K562 (cell line): Measurements from ENCODE around the gene SYNJ2. TPM values are rescaled to one million over a fixed set of nuclear protein-coding genes. Genes with fewer than 3 reads are reported as not detected.
A peak's percentile ranks its signal among the peaks of the same experiment; 100 is the strongest.

Source experiments
- ATAC-seq: fragments of 200-7000 bp; cut with Tn5 transposase; 3 replicates; pipeline ENCODE4 v1.9.1; 2020; ENCODE audit warnings: moderate library complexity
- BruUV-seq: library from RNA; stranded (reverse); fragments of 400-500 nt; replicated peaks from 2 replicates; lab custom pipeline; 2021; lab: Mats Ljungman, UMichigan
- CTCF ChIA-PET: fragments of 300-600 bp; formaldehyde crosslinking; extraction: SDS; loops from one replicate; lab custom pipeline; 2021; ENCODE audit warnings: low intra/inter-chr PET ratio; lab: Yijun Ruan, JAX
- POLR2A ChIA-PET: fragments of 300-600, 350-650 bp; sonication (Branson Sonifier 250); formaldehyde crosslinking; extraction: SDS; loops from one replicate; lab custom pipeline; 2021; ENCODE audit warnings: antibody characterized with exemption, inconsistent platforms; lab: Yijun Ruan, JAX
- DNase-seq, 4 experiments: peaks; one replicate each; pipeline versions ENCODE4 v3.0.0 to v3.0.0-alpha.2; 2011 to 2018; ENCODE audit warnings: low spot score in 3 of 4, mixed read lengths in 3 of 4; ENCODE audit errors: extremely low read depth in 1 of 4
- FAIRE-seq: peaks from 2 replicates; lab custom pipeline; 2011; peaks lifted over from hg19 to GRCh38; lab: Jason Lieb, UNC
- H2AFZ ChIP-seq: 2 replicates; pipeline ENCODE4 v1.6.0; 2011; ENCODE audit warnings: low read depth, low read length, control low read depth, inconsistent platforms
- H3K27ac ChIP-seq: fragments of 200-600 bp; 3 replicates; pipeline ENCODE4 v1.8.0; 2011; ENCODE audit warnings: low read depth, mild to moderate bottlenecking, control low read depth, inconsistent platforms, low read length, moderate library complexity, mixed read lengths; ENCODE audit errors: extremely low read depth
- H3K27me3 ChIP-seq, 2 experiments: fragments of 300-600 bp in 1 of 2; 2 replicates in 1 of 2; 3 replicates in 1 of 2; pipeline versions ENCODE4 v1.6.0 to v1.8.0; 2011; ENCODE audit warnings: inconsistent platforms in 2 of 2, low read length in 2 of 2, mild to moderate bottlenecking in 1 of 2, mixed read lengths in 1 of 2, moderate library complexity in 1 of 2; ENCODE audit not compliant: control insufficient read depth in 2 of 2, insufficient read depth in 2 of 2
- H3K36me3 ChIP-seq: fragments of 300-600 bp; 3 replicates; pipeline ENCODE4 v1.8.0; 2011; ENCODE audit warnings: mild to moderate bottlenecking, low read length, inconsistent platforms; ENCODE audit not compliant: control insufficient read depth, insufficient read depth
- H3K4me1 ChIP-seq, 2 experiments: fragments of 200-600 bp in 1 of 2; replicated peaks in 1 of 2; 2 replicates in 1 of 2; 3 replicates in 1 of 2; pipeline versions ENCODE4 v1.5.1 to v1.8.0; 2011; ENCODE audit warnings: inconsistent platforms in 2 of 2, low read length in 2 of 2, mild to moderate bottlenecking in 1 of 2, mixed read lengths in 1 of 2, moderate library complexity in 1 of 2; ENCODE audit not compliant: control insufficient read depth in 2 of 2, insufficient read depth in 2 of 2
- H3K4me2 ChIP-seq: 2 replicates; pipeline ENCODE4 v1.6.1; 2011; ENCODE audit warnings: low read length, control low read depth, inconsistent platforms, mixed read lengths; ENCODE audit not compliant: insufficient read depth
- H3K4me3 ChIP-seq: fragments of 200-600 bp; sonication (generic), shearing (Covaris generic); 2 replicates; pipeline ENCODE4 v1.5.1; 2016; ENCODE audit warnings: control low read depth, inconsistent platforms
- H3K79me2 ChIP-seq: fragments of 200-600 bp; 3 replicates; pipeline ENCODE4 v1.8.0; 2011; ENCODE audit warnings: low read length, inconsistent platforms; ENCODE audit not compliant: control insufficient read depth, insufficient read depth
- H3K9ac ChIP-seq, 2 experiments: 2 replicates each; pipeline versions ENCODE4 v1.6.0 to v1.6.1; 2011; ENCODE audit warnings: low read depth in 2 of 2, low read length in 2 of 2, control low read depth in 1 of 2, inconsistent platforms in 1 of 2, mild to moderate bottlenecking in 1 of 2, mixed read lengths in 1 of 2; ENCODE audit not compliant: insufficient read depth in 1 of 2
- H3K9me1 ChIP-seq: one replicate; pipeline ENCODE4 v1.6.0; 2011; ENCODE audit warnings: inconsistent platforms, mild to moderate bottlenecking, low read length, moderate library complexity; ENCODE audit not compliant: control insufficient read depth, insufficient read depth
- H3K9me3 ChIP-seq: replicated peaks from 2 replicates; pipeline ENCODE4 v1.5.1; 2011; ENCODE audit warnings: low read depth, low read length, inconsistent platforms; ENCODE audit not compliant: control insufficient read depth, insufficient read depth
- H4K20me1 ChIP-seq: replicated peaks from 2 replicates; pipeline ENCODE4 v1.6.1; 2011; ENCODE audit warnings: low read length, inconsistent platforms, mixed read lengths; ENCODE audit not compliant: control insufficient read depth, insufficient read depth
- ADNP ChIP-seq: fragments of 200-800 bp; sonication (Bioruptor generic); IDR thresholded peaks from 2 replicates; pipeline ENCODE4 v1.6.1; 2016; ENCODE audit warnings: missing genetic modification characterization, missing compliant biosample characterization
- CBFA2T3 ChIP-seq: fragments of 450-650 bp; IDR thresholded peaks from 2 replicates; pipeline ENCODE4 v1.6.1; 2017
- CHD4 ChIP-seq: fragments of 200-600 bp; sonication (generic); IDR thresholded peaks from 3 replicates; pipeline ENCODE4 v1.6.1; 2012; ENCODE audit warnings: low read depth, mild to moderate bottlenecking, mixed read lengths, low read length, inconsistent platforms; ENCODE audit not compliant: insufficient read depth, insufficient replicate concordance, poor library complexity, severe bottlenecking
- EGR1 ChIP-seq: fragments of 450-650 bp; conservative IDR thresholded peaks from 2 replicates; pipeline ENCODE4 v1.6.1; 2017; ENCODE audit warnings: mild to moderate bottlenecking
- EP300 ChIP-seq: IDR thresholded peaks from 2 replicates; pipeline ENCODE4 v1.6.1; 2012; ENCODE audit warnings: low read length, improper control_type of control experiment
- GABPA ChIP-seq: fragments of 200-800 bp; sonication (Bioruptor generic); conservative IDR thresholded peaks from 2 replicates; pipeline ENCODE4 v1.6.1; 2016; ENCODE audit warnings: low read depth, missing genetic modification characterization, missing compliant biosample characterization
- MECOM ChIP-seq: fragments of 250-450 bp; sonication (Bioruptor Pico); IDR thresholded peaks from 2 replicates; pipeline ENCODE4 v1.8.0; 2022; ENCODE audit warnings: inconsistent platforms
- NFIC ChIP-seq: fragments of 450-650 bp; IDR thresholded peaks from 2 replicates; pipeline ENCODE4 v1.6.1; 2017; ENCODE audit warnings: mild to moderate bottlenecking, inconsistent platforms
- NR3C1 ChIP-seq: sonication (generic); formaldehyde crosslinking; IDR thresholded peaks from 2 replicates; pipeline ENCODE4 v1.8.1; 2022; ENCODE audit warnings: missing genetic modification reagents
- RFX1 ChIP-seq: fragments of 450-650 bp; IDR thresholded peaks from 2 replicates; pipeline ENCODE4 v1.6.1; 2016; ENCODE audit warnings: mild to moderate bottlenecking, moderate library complexity
- RREB1 ChIP-seq: fragments of 250-450 bp; sonication (Bioruptor Pico); IDR thresholded peaks from 2 replicates; pipeline ENCODE4 v1.4.0; 2020
- ZBTB9 ChIP-seq: fragments of 450-650 bp; formaldehyde crosslinking; IDR thresholded peaks from 2 replicates; pipeline ENCODE4 v1.4.0; 2020; ENCODE audit warnings: mild to moderate bottlenecking, moderate library complexity
- ZKSCAN8 ChIP-seq: fragments of 200-800 bp; sonication (Bioruptor generic); IDR thresholded peaks from 2 replicates; pipeline ENCODE4 v1.6.1; 2016; ENCODE audit warnings: missing genetic modification characterization, missing compliant biosample characterization
- ZNF143 ChIP-seq: sonication (generic); formaldehyde crosslinking; IDR thresholded peaks from 2 replicates; pipeline ENCODE4 v1.9.0; 2022; ENCODE audit warnings: mild to moderate bottlenecking, missing genetic modification reagents
- ZNF589 ChIP-seq: fragments of 200-800 bp; sonication (Bioruptor generic); IDR thresholded peaks from 2 replicates; pipeline ENCODE4 v1.6.1; 2016; ENCODE audit warnings: low read depth, missing genetic modification characterization, missing compliant biosample characterization
- WGBS: fragments of 100-300 bp; shearing (Covaris generic); methylation state at CpG from one replicate; pipeline ENCODE4 v1.1.6; 2016; ENCODE audit warnings: low coverage, mixed read lengths; ENCODE audit not compliant: insufficient coverage; ENCODE audit errors: missing lambda C conversion rate; 5-methylcytosine and 5-hydroxymethylcytosine counted together
- in situ Hi-C: fragments of 300-500 bp; cut with MboI; formaldehyde crosslinking; loops from 4 replicates; pipeline ENCODE4 v1.15.0; 2018; ENCODE audit warnings: inconsistent platforms, mixed read lengths
- intact Hi-C: fragments of 100-400 bp; cut with micrococcal nuclease; formaldehyde crosslinking; loops from 2 replicates; pipeline ENCODE4 v1.14.2; 2022
- polyA plus RNA-seq, 8 experiments: library from polyadenylated mRNA; depleted of rRNA in 4 of 8; stranded (reverse) in 5 of 8; unstranded in 3 of 8; fragments of >200 nt; fragmentation: Nextera tagmentation in 2 of 8; fragmentation: Illumina TruSeq in 1 of 8; extraction: Ambion mirVana in 2 of 8; extraction: Trizol in 1 of 8; gene quantifications; 2 replicates each; pipeline versions ENCODE4 v1.2.1 to v1.2.3, GENCODE V29; 2011 to 2014; ENCODE audit warnings: inconsistent platforms in 1 of 8, missing spikeins in 1 of 8
- total RNA-seq, 7 experiments: library from RNA; depleted of rRNA in 6 of 7; stranded (reverse); fragments of >200 nt in 6 of 7; fragmentation: Illumina TruSeq in 2 of 7; extraction: Trizol in 2 of 7; gene quantifications; 2 replicates each; pipeline versions ENCODE4 v1.2.1 to v1.2.3, GENCODE V29; 2011 to 2021; ENCODE audit warnings: low replicate concordance in 1 of 7

SYNJ2 gene
- total and polyA plus RNA-seq, 9 of the 15 experiments (the other 6 are each of a cell fraction or from before 2014, with no cell fraction given) = 3.0 to 27.7 (median 17.8) TPM

GRCh38 chr6:158009114-158009891 lies 27.6 kb downstream of the SYNJ2 start:
- H2AFZ ChIP-seq = no peak overlapping the region
- no peaks in the 10 kb centered on the region for H3K27me3 ChIP-seq
- no peaks in the 10 kb centered on the region; the same call in 2 of the 3 replicates for H3K36me3 ChIP-seq
- in situ Hi-C loops (no loop called here), intact Hi-C loops (no loop called here)
- H3K4me3 ChIP-seq = no peak overlapping the region
- H3K79me2 ChIP-seq = peaks cover 42% of the 10 kb centered on the region
- H3K27ac ChIP-seq = 0 out of 3 replicates have a peak overlapping the region, but pooled peaks have one; percentile 26
- peak overlapping the region in 1 of 2 experiments; percentile 57; a peak in 2 of 4 replicates for H3K9ac ChIP-seq
- BruUV-seq = no TSS peak
- peak in 1 of 4 experiments; percentile 54 for DNase-seq
- peaks cover 3% of the 10 kb centered on the region; the same call in 1 of the 2 replicates for H4K20me1 ChIP-seq
- no peaks in the 10 kb centered on the region for H3K9me3 ChIP-seq
- H3K4me1 ChIP-seq = peaks cover 30 to 34% of the 10 kb centered on the region in 2 experiments
- CTCF ChIA-PET = no interaction called here
- ATAC-seq = no peak
- POLR2A ChIA-PET = interaction anchor here (0.5 to 1.2 kb wide), 3 partner anchors 9 to 671 kb away, joined by 3 to 7 read pairs (median 5); no protein-coding TSS in a partner anchor
- peak; percentile 44 for FAIRE-seq
- H3K9me1 ChIP-seq = peaks cover 1% of the 10 kb centered on the region
- H3K4me2 ChIP-seq = peak overlapping the region; percentile 23
- WGBS = 34% methylated on average over 13 of the region's 13 CpGs
- TF ChIP-seq EP300 (peak; percentile 65; the same call in 1 of the 2 replicates), ZNF143 (no peak), CBFA2T3 (peak; percentile 51), ADNP (tag) (0 out of 2 replicates have a peak, but pooled peaks have one; percentile 2), CHD4 (peak; percentile 85), RREB1 (CRISPR knock-in tag) (no peak), ZNF589 (CRISPR knock-in tag) (0 out of 2 replicates have a peak, but pooled peaks have one; percentile 15), GABPA (tag) (peak; percentile 64), MECOM (no peak), ZKSCAN8 (CRISPR knock-in tag) (0 out of 2 replicates have a peak, but pooled peaks have one; percentile 38), ZBTB9 (CRISPR knock-in tag) (0 out of 2 replicates have a peak, but pooled peaks have one; percentile 26), NFIC (peak; percentile 85), EGR1 (peak; percentile 87), NR3C1 (no peak), RFX1 (no peak)
